Activated T-cell treated with anti-CD3 and anti-CD28 coated beads for 48 hours (primary cell): ENCODE results near the gene SPDYE6.
"Not testable (repeated sequence)": the region's sequence is repeated elsewhere in the genome, so short reads cannot be mapped to it uniquely, and the experiment has no call there.

Source experiments
- DNase-seq: peaks from one replicate; pipeline ENCODE4 v3.0.0-alpha.2; 2020; ENCODE audit warnings: low read depth

Gene SPDYE6

GRCh38 chr7:102363549-102364393, 7.5 kb upstream of the SPDYE6 start:
- peak; percentile 92 for DNase-seq

- not testable (repeated sequence) for DNase-seq
Measured at GRCh38 chr7:102346983-102347382, 9.3 kb downstream of the SPDYE6 start.

GRCh38 chr7:102340599-102341368, 15.5 kb downstream of the SPDYE6 start:
- not testable (repeated sequence) for DNase-seq

- DNase-seq = not testable (repeated sequence)
Measured at GRCh38 chr7:102337420-102337819, 18.8 kb downstream of the SPDYE6 start.

GRCh38 chr7:102337002-102337401, 19.2 kb downstream of the SPDYE6 start:
- DNase-seq = not testable (repeated sequence)

- not testable (repeated sequence) for DNase-seq
Measured at GRCh38 chr7:102335574-102335973, 20.7 kb downstream of the SPDYE6 start.

GRCh38 chr7:102330666-102331460, 25.4 kb downstream of the SPDYE6 start:
- not testable (repeated sequence) for DNase-seq

GRCh38 chr7:102329366-102329765, 26.9 kb downstream of the SPDYE6 start:
- DNase-seq = not testable (repeated sequence)

- not testable (repeated sequence) for DNase-seq
Measured at GRCh38 chr7:102328863-102329262, 27.4 kb downstream of the SPDYE6 start.

GRCh38 chr7:102327183-102327582, 29.1 kb downstream of the SPDYE6 start:
- not testable (repeated sequence) for DNase-seq

- DNase-seq = no peak
Measured at GRCh38 chr7:102326157-102326889, 29.9 kb downstream of the SPDYE6 start.

GRCh38 chr7:102325106-102325505, 31.1 kb downstream of the SPDYE6 start:
- not testable (repeated sequence) for DNase-seq

- no peak for DNase-seq
Measured at GRCh38 chr7:102323914-102324195, 32.4 kb downstream of the SPDYE6 start.

- no peak for DNase-seq
Measured at GRCh38 chr7:102322202-102322715, 34.0 kb downstream of the SPDYE6 start.

GRCh38 chr7:102321351-102322201, 34.7 kb downstream of the SPDYE6 start:
- DNase-seq = no peak

- DNase-seq = no peak
Measured at GRCh38 chr7:102320601-102321350, 35.5 kb downstream of the SPDYE6 start.

GRCh38 chr7:102320181-102320580, 36.1 kb downstream of the SPDYE6 start:
- DNase-seq = no peak

GRCh38 chr7:102319671-102320070, 36.6 kb downstream of the SPDYE6 start:
- DNase-seq = no peak

GRCh38 chr7:102318482-102318971, 37.7 kb downstream of the SPDYE6 start:
- no peak for DNase-seq
